Activated CD8-positive, alpha-beta memory T cell treated with anti-CD3 and anti-CD28 coated beads for 36 hours (primary cell): ENCODE measurements around the gene ADRA2B. TPM values are rescaled to one million over a fixed set of nuclear protein-coding genes. Genes with fewer than 3 reads are reported as not detected.

Source experiments
- CTCF ChIA-PET: fragments of 350-600 bp; sonication (Branson Sonifier 250); formaldehyde crosslinking; loops from one replicate; lab custom pipeline; 2021; ENCODE audit warnings: antibody characterized with exemption; lab: Charles Lee
- POLR2A ChIA-PET: fragments of 350-600 bp; sonication (Branson Sonifier 250); formaldehyde crosslinking; loops from one replicate; lab custom pipeline; 2021; ENCODE audit warnings: antibody characterized with exemption; lab: Charles Lee
- total RNA-seq, 2 experiments: library from RNA; stranded (reverse); gene quantifications; one replicate each; pipeline ENCODE4 v1.2.3, GENCODE V29; 2021

ADRA2B gene
- total RNA-seq: under 1 TPM; 0.25 to 0.34 TPM

DNA sequence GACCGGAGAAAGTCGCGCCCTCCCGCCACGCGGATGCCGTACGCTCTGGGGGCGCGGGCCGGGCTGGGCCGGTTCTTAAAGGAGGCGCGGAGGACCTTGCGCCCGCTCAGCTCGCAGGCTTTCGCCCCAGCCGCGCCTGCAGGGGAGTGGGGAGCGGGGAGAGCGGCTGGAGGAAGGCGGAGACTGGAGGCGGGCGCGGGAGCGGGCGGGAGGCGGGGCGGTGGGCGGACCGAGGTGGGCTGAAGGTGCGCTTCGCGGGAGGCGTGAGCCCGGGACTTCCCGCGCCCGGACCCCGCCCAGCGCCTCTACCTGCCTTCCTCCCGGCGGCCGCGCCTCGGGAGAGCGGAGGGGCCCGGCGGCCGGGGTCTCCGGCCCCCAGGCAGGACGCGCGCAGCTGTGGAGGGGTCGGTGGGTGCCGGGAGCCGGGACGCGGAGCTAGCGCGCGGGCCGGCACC is at the start of gene ADRA2B:
Gene ADRA2B (minus strand): TSS at position 148 of the 455 bp plus-strand sequence. CDS start 422 bp downstream, outside the sequence.
- POLR2A ChIA-PET: no interaction called here
- CTCF ChIA-PET: interaction anchor here (0.5 to 3.1 kb wide), 17 partner anchors 8 to 148 kb away, joined by 3 to 19 read pairs (median 6); partner anchors contain the start of genes ANKRD36C and STARD7

DNA sequence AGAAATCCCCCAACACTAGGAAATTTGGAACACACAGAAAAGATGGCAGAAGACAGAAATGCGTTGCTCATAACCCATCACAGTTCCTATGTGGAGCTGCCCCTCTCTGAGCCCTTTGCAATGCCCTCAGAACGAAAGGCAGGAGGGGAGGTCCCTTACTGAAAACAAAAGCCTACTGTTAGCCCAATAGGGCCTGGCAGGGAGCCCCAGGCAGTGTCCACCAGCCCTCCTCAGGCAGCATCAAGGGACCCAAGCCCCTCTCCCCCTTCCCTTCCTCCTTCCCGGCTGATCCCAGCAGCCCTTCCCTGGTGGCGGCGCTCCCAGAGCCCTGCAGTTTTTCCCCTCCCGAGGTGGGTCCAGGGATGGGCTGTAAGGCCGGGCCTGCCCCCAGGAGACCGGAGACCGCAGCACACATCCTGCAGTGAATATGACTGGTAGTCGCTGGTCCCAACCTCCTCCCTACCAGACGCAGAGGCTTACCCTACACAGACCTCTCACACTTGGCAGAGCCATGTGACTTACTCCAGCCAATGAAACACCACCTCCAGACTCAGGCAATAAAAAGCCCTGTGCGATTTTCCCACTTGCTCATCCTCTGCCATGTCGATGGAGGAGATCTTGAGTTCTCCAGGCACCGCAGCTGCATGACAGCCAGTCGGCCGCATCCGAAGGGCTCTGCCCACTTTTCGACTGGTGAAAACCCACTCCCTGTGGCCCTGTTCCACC is 48.3 kb upstream of the ADRA2B start:
- CTCF ChIA-PET: interaction anchor here (0.6 to 9.8 kb wide), 7 partner anchors 9 to 693 kb away, joined by 3 to 141 read pairs (median 4); partner anchors contain the start of genes ANKRD39 and DUSP2
- POLR2A ChIA-PET: interaction anchor here (0.5 to 10.7 kb wide), 9 partner anchors 10 to 155 kb away, joined by 3 to 240 read pairs (median 5); partner anchors contain the start of gene DUSP2

DNA sequence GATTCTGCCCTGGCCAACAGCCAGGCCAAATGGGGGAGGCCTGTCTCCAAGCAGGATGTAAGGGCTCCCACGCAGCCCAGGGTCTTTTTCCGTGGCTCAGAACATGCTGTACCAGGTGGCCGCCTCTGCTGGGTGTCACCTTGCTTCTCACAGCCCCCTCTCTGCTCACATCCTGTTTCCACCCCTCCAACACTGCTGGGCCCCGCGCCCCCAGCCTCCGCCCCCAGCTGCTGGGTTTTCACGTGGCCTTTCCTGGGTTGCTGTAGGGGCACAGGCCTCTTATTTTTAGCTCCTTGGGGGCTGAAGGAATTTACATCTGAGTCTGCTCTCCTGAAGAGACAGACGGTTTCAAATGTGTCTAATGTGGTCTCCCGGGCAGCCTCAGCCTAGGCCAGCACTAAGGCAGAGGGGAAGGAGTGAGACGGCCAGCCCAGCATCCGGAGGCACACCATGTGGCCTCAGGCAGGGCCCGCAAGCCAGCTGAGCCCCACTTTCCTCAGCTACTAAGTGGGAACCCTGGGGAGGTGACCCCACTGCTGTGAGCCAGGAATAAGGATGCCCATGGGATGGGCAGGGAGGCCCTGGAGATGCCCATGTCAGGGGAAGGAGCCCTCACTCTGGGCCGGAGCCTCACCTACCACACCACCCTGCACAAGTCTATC is 47.5 kb upstream of the ADRA2B start:
- POLR2A ChIA-PET: interaction anchor here (0.5 to 10.7 kb wide), 8 partner anchors 11 to 44 kb away, joined by 3 to 240 read pairs (median 6); partner anchors contain the start of gene DUSP2
- CTCF ChIA-PET: interaction anchor here (0.6 to 9.8 kb wide), 9 partner anchors 10 to 694 kb away, joined by 3 to 141 read pairs (median 4); partner anchors contain the start of genes ANKRD39, ASTL and DUSP2

DNA sequence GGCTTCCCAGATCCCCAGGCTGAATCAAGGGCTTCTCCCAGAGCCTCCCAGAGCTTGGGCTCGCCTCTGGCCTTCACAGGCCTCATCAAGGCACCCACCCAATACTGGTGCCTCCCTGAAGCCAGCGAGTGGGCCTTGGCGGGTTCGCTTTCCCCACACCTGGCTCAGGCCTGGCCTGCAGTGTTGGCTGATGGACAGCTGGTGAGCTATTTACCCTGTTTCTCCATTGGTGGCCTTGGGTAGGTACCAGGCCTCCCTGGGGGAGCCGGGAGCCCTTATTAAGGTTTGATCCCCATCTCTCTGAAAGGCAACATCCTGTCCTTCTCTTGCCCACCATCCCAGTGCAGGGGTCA is 47.0 kb upstream of the ADRA2B start:
- ChIA-PET POLR2A (interaction anchor here (1.0 to 10.7 kb wide), 6 partner anchors 11 to 45 kb away, joined by 3 to 240 read pairs (median 6); partner anchors contain the start of gene DUSP2), CTCF (interaction anchor here (0.6 to 9.8 kb wide), 7 partner anchors 10 to 171 kb away, joined by 3 to 141 read pairs (median 5); partner anchors contain the start of genes ASTL and DUSP2)

DNA sequence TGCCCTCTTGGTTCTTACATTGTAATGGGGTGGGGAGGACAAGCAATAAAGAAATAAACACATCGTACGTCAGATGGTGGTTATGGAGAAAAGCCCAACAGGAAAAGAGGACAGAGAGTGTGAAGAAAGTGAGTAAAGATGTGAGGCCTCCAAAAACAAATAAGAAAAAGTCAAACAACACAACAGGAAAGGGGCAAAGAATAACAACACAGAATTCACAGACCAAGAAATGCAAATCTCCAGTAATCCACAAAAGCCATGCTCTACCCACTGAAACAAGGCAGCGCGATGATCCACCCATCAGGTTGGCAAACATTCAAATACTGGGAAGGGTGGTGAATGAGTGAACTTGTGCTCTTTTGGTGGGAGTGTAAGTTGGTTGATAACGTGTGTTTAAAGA is 45.5 kb upstream of the ADRA2B start:
- POLR2A ChIA-PET: interaction anchor here (10.7 kb wide), 1 partner anchor 17 kb away, joined by 240 read pairs; the partner anchor contains the start of gene DUSP2
- CTCF ChIA-PET: interaction anchor here (0.7 to 9.8 kb wide), 4 partner anchors 12 to 169 kb away, joined by 3 to 141 read pairs (median 13); partner anchors contain the start of genes ASTL and DUSP2

DNA sequence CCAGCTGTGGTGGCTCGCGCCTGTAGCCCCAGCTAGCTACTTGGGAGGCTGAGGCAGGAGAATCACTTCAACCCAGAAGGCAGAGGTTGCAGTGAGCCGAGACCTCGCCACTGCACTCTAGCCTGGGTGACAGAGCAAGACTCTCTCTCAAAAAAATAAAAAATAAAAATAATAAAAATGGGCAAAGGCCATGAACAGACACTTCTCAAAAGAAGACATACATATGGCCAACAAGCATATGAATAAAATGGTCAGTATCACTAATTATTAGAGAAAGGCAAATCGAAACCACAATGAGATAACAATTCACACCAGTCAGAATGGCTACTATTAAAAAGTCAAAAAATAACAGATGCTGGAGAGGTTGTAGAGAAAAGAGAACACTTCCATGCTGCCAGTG is 44.0 kb upstream of the ADRA2B start:
- CTCF ChIA-PET: interaction anchor here (2.9 to 9.8 kb wide), 3 partner anchors 14 to 22 kb away, joined by 8 to 141 read pairs (median 12); partner anchors contain the start of genes ASTL and DUSP2
- POLR2A ChIA-PET: interaction anchor here (10.7 kb wide), 1 partner anchor 15 kb away, joined by 240 read pairs; the partner anchor contains the start of gene DUSP2

DNA sequence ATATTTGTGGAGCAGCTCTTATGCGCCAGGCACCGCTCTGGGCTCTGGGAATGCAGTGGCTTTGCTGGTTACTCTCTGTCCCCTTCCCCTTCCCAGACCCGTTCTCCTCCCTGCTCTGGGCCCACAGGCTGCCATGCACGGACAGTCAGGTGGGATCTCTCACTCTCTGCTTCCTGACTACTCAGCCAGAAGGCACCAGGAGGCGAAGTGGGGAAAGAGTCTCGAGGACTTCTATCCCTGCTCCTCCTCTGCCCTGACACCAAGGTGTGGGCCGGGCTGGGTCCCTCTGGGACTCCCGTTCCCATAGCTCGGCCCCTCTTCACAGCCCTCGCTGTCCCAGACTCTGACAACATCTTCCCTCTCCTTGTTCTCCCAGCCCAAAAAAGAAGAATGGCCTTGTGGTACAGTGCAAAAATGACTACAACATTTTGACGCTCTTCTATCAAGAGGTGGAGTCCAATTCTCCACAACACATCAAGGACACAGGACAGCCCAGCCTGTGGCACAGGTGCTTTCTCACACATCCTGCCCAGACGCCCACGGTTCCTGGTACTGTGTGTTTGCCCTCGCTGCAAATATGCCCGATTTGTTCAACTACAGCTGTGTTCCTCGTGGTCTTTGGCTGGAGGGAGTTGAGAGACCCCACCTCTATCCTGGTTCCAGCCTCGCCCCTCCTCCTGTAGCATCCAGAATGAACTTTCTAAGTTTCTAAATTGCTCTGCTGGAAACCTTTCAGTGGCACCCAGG is 42.9 kb upstream of the ADRA2B start:
- CTCF ChIA-PET: interaction anchor here (2.7 to 9.8 kb wide), 4 partner anchors 8 to 20 kb away, joined by 7 to 141 read pairs (median 10); partner anchors contain the start of genes ASTL and DUSP2
- POLR2A ChIA-PET: interaction anchor here (1.3 to 10.7 kb wide), 2 partner anchors 14 to 21 kb away, joined by 8 to 240 read pairs; partner anchors contain the start of genes ASTL and DUSP2

DNA sequence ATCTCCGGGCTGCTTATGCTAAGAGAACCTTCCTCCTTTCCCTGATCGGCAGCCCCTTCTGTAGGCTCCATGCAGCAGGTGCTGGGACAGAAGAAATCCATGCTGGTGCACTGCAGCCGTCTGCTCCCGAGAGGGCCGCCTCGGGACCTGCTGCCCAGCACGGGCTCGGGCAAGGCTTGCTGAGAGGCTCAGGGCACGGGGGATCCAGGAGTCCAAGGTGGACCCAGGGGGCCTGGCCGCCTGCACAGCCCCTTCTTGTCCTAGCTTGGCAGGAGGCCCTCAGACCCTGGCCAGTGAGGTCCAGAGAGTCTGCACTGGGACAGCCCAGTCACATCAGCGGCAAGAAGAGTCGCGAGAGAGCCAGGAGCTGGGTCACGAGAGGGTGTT is 42.2 kb upstream of the ADRA2B start:
- ChIA-PET POLR2A (interaction anchor here (1.3 to 10.7 kb wide), 3 partner anchors 13 to 50 kb away, joined by 6 to 240 read pairs (median 8); partner anchors contain the start of genes ASTL, DUSP2 and STARD7), CTCF (interaction anchor here (2.7 to 9.8 kb wide), 4 partner anchors 8 to 20 kb away, joined by 7 to 141 read pairs (median 10); partner anchors contain the start of genes ASTL and DUSP2)

DNA sequence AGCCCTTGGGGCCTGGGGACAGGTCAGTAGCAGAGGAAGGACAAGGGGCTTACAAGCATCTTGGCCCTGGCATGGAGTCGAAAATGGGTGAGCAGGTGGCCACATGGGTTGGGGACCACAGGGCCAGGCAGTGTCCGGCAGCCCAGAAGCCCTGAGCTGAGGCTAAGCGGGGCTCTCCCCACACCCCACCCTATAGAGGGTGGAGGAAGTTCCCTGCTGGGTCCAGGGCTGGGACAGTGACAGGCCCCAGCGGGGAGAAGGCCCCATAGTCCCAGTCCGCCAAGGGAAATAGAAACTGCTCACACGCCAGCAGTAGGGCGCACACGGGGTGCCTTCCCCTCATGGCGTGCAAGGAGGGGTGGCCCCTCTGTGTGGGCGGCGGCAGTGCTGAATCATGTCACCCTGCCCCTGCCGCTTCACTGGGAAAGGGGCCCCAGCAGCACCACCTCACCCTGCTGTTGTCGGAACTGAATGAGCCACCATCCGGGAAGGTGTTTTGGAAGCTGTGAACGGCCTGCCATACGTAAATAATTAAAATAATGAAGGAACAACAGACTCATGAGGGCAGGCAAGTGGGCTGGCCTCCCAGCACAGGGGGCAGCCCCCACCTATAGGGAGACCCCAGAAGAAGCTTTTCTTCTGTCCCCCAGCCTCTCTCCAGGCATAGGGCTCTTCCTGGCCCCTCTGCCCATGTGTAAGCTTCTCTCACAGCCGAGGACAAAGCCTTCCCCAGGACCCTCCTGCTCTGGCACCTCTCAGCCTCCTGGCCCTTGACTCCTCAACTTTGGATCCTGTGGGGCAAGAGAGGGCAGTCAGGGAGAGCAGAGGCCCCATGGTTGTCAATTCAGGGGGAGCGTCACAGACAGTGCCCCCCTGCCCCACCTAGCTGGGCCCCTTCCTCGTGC is 41.5 kb upstream of the ADRA2B start:
- CTCF ChIA-PET: interaction anchor here (2.7 to 9.8 kb wide), 4 partner anchors 9 to 19 kb away, joined by 7 to 141 read pairs (median 10); partner anchors contain the start of genes ASTL and DUSP2
- POLR2A ChIA-PET: interaction anchor here (1.3 to 10.7 kb wide), 3 partner anchors 13 to 50 kb away, joined by 6 to 240 read pairs (median 8); partner anchors contain the start of genes ASTL, DUSP2 and STARD7

DNA sequence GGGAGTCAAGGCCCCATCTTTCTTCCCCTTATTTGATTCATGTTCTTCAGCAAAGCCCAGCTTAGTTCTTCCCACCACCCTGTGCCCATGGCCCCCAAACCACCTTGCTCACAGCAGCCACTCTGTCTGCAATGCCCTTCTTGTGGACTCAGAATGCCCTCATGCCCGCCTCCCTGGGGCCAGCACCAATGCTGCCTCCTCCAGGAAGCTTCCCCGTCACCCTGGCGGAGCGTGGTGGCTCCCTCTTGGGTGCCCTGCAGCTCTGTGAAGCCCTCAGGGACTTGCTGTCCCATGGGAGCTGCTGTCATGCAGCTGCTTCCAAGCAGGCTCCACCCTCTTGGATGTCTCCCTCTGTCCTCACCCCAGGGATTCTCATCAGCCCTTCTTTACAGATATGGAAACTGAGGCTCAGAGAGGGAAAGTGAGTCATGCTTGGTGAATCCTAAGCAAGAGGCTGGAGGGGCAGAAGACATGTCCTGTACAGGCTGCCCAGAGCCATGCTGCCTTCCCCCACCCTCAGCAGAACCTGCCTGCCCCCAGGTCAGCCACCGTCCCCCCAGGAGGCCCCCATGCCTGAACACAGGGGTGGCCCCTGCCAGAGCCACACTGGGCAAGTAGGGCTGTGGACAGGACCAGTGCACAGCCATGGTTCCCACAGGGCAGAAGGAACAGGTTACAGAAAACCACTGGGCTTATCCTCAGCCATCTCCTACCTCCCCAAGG is 40.7 kb upstream of the ADRA2B start:
- POLR2A ChIA-PET: interaction anchor here (1.5 to 10.7 kb wide), 2 partner anchors 12 to 51 kb away, joined by 6 to 240 read pairs; partner anchors contain the start of genes DUSP2 and STARD7
- CTCF ChIA-PET: interaction anchor here (2.7 to 9.8 kb wide), 3 partner anchors 10 to 18 kb away, joined by 7 to 141 read pairs (median 12); partner anchors contain the start of gene DUSP2

DNA sequence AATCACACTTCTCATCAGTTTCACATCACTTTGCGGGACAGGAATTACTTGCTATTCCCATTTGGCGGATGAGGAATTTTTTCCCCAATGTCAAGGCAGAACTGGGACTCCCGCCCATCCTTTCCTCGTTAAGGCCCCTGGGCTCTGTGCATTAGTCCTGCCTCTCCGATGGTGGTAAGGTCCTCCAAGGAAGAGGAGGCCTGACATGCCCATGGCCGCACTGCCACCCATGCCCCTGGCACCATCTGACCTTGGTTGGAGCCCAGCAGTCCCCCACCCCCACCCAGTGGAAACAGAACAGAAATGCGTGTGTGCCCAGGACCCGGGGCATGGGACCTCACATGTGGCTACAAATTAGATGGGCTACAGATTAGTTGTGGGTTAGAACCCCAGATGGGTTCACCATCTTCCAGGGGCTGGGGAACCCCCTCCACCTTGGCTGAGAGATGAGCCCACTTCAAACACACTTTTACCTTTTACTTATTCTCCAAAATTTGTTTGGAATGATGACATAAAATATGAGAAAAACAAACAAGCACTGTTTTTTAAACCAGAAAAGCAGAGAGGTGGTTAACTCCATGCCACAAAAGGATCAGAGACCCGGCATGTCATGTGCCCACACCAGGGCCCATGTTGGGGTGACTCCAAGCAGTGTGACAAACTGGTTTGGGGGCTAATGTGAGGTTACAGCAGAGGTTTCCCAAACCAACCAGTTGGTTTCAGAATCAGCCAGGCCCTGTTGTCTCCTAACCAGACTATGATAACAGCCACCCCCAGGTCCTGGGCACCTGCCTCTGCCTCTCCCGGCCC is 39.8 kb upstream of the ADRA2B start:
- POLR2A ChIA-PET: interaction anchor here (10.7 kb wide), 1 partner anchor 11 kb away, joined by 240 read pairs; the partner anchor contains the start of gene DUSP2
- CTCF ChIA-PET: interaction anchor here (2.7 to 9.8 kb wide), 2 partner anchors 10 to 11 kb away, joined by 7 to 141 read pairs; partner anchors contain the start of gene DUSP2

DNA sequence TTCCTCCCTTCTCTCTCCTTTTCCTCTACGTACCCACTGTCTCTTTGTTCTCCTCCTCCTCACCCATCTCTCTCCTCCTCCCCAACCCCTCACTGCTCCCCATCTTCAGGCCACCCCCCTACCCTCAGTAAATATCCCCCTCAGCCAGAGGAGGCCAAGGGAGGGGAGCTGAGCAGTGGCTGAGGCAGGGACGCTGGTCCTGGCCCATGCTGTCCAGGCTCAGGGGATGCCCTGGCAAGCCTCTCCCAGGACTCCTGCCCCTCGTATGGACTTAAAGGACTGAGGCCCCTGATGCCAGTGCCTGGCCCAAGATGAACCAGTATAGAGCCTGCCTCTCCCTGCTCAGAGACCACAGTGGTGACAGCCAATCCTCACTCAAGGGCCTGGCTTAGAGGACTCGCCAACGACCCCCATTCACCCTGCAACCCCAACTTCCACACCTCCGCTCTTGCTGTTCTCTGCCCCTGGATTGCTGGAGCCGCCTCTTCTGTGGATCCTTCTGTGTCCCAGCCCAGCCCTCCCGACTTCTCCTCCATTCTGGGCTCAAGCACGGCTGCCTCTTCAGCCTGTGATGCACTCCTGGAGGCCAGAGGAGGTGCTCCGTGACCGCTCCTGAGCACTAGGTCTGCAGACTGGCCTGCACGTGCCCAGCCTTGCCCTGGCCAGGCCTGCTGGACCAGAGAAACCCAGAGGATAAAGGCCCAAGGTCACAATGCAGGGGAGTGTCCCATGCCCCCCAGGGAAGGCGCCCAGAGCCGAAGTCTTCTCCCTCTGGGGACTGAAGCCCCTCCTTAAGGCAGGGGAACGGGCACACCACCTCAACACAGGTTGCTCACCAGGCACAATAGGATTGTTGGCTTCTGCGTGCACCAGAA is 38.4 kb upstream of the ADRA2B start:
- ChIA-PET CTCF (interaction anchor here (1.1 kb wide), 1 partner anchor 9 kb away, joined by 3 read pairs; no protein-coding TSS in a partner anchor), POLR2A (no interaction called here)

DNA sequence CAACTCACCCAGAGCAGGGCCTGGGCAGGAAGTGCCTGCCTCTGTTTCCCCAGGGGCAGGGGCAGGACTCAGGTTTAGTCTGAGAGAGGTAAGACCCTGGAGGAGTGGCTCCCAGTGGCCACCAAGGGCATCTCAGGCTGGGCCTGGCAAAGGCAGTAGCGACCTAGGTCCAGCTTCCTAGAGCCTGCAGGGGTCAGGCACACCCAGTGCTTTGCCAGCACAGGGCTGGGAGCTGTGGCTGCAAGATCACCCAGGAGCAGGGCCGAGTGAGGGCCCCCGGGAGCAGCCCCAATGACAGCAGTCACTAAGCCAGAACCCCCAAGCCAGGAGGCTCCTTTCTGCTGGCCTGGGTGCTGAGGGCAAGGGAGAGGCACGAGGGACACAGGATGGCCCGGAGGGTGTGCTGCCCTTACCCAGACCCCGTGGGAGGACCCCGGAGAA is 37.6 kb upstream of the ADRA2B start:
- ChIA-PET CTCF (interaction anchor here (0.8 to 1.1 kb wide), 2 partner anchors 8 to 11 kb away, joined by 3 read pairs; no protein-coding TSS in a partner anchor), POLR2A (interaction anchor here (1.1 kb wide), 1 partner anchor 11 kb away, joined by 3 read pairs; no protein-coding TSS in a partner anchor)

DNA sequence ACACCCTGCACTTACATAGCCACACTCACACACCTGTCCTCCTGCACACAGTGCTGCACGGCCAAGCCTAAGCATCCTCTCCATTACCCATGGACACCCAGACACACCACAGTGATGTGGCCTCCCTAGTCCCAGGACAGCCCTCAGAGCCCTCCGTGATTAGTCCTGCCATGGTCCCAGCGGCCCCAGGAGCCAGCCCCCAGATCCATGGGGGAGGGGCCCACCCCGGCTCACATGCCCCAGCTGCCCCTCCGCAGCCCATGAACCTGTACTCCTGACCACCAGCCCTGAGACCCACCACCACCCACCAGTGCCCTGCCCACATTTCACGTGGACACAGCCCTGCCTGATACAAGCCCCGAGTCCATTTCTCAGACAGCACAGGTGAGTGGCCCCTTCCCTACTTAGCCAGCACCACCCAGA is 36.9 kb upstream of the ADRA2B start:
- POLR2A ChIA-PET: interaction anchor here (1.1 kb wide), 1 partner anchor 11 kb away, joined by 3 read pairs; no protein-coding TSS in a partner anchor
- CTCF ChIA-PET: interaction anchor here (0.8 to 1.1 kb wide), 2 partner anchors 7 to 10 kb away, joined by 3 read pairs; no protein-coding TSS in a partner anchor
